Measurements from ENCODE around the gene FYCO1. TPM values are rescaled to one million over a fixed set of nuclear protein-coding genes. Genes with fewer than 3 reads are reported as not detected.

FYCO1 gene
- total RNA-seq, 1 experiment from 2014 or later: 19.7 TPM

DNA sequence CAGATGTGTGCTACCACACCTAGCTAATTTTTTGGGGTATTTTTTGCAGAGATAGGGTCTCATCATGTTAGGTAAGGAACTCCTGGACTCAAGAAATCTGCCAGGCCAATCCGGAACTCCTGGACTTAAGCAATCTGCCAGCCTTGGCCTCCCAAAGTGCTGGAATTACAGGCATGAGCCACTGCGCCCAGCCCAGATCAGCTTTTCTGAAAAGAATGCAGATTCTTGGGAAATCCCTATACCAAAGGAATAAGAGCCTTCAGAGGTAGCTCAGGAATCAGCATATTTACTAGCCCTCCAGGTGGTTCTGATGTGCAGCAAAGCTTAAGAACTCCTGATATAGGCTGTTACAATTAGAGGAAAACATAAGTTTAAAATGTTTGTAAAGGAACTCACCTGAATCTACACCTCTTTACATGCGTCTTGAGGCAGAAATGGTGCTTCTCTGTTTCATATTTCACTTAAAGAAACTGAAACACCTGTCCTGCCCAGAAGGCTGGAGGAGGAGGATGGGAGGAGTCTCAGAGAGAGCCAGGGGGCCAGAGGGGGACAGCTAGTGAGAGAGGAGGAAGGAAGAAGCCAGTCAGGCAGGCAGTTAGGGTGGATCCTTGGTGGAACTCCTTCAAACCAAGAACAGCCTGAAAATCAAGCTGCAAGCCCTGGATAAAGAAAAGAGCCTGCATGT lies 31.5 kb upstream of the FYCO1 start, which contains the start of gene XCR1:
Gene XCR1 (minus strand): TSS at position 463 of the 685 bp plus-strand sequence. CDS start 5,536 bp downstream, outside the sequence.
- TF ChIP-seq, protein P1, sequence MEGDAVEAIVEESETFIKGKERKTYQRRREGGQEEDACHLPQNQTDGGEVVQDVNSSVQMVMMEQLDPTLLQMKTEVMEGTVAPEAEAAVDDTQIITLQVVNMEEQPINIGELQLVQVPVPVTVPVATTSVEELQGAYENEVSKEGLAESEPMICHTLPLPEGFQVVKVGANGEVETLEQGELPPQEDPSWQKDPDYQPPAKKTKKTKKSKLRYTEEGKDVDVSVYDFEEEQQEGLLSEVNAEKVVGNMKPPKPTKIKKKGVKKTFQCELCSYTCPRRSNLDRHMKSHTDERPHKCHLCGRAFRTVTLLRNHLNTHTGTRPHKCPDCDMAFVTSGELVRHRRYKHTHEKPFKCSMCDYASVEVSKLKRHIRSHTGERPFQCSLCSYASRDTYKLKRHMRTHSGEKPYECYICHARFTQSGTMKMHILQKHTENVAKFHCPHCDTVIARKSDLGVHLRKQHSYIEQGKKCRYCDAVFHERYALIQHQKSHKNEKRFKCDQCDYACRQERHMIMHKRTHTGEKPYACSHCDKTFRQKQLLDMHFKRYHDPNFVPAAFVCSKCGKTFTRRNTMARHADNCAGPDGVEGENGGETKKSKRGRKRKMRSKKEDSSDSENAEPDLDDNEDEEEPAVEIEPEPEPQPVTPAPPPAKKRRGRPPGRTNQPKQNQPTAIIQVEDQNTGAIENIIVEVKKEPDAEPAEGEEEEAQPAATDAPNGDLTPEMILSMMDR (conservative IDR thresholded peaks at IDR 0.05): no peak
- no peak for TF ChIP-seq EZH2 (IDR thresholded peaks at IDR 0.05; ENCODE audit: low read depth)
- Histone ChIP-seq H3K4me2 (no peak within 1 kb of the TSS), H3K79me2 (ENCODE audit: low read depth) (no peaks in the 10 kb centered on the region), H3K4me3 (no peak within 1 kb of the TSS), H4K20me1 (ENCODE audit: insufficient read depth) (no peaks in the 10 kb centered on the region), H3K9me3 (ENCODE audit: insufficient read depth, low read depth) (0 out of 2 replicates have a peak, but pooled peaks cover 5% of the 10 kb centered on the region), H3K4me1 (replicated peaks; ENCODE audit: insufficient read depth) (no peaks in the 10 kb centered on the region), H3K27ac (no peak within 1 kb of the TSS), H3K27me3 (ENCODE audit: insufficient read depth, low read depth) (no peaks in the 10 kb centered on the region), H3K9me2 (ENCODE audit: insufficient read depth) (no peaks in the 10 kb centered on the region; the same call in 1 of the 2 replicates), H3F3A (ENCODE audit: insufficient read depth, low read depth) (no peaks in the 10 kb centered on the region), H3K36me3 (ENCODE audit: low read depth) (no peaks in the 10 kb centered on the region), H2AFZ (no peak within 1 kb of the TSS)
- ChIA-PET CTCF (interaction anchor here (0.6 kb wide), 1 partner anchor 537 kb away, joined by 4 read pairs; no protein-coding TSS in a partner anchor), POLR2A (ENCODE audit: unreplicated experiment) (no interaction called here)
- DNase-seq: no peak
- BruUV-seq (replicated peaks): no TSS peak
- intact Hi-C loops (cut with micrococcal nuclease; ENCODE audit: unreplicated experiment): no loop called here

GRCh38 chr3:46025139-46025538 lies 29.5 kb upstream of the FYCO1 start:
- H3F3A ChIP-seq (ENCODE audit: insufficient read depth, low read depth): no peaks in the 10 kb centered on the region
- CTCF ChIA-PET: no interaction called here

DNA sequence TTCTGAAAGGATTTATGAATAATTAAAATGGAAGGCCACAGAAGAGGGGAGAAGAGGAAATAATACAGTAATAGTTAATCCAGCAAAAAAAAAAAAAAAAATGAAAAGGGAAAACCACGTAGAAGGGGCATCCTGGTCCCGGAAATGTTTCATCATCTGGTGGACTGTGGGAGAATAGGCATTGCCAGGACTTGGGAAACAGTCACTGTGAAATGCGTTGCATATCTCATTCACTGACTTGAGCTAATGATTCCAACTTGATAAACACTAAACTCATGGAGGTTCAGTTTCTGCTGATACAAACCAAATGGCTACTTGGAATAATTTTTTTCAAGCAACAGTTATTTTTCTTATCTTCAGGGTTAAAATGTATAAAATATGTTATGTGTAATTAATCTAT lies 28.5 kb upstream of the FYCO1 start:
- CTCF ChIA-PET: no interaction called here
- TF ChIP-seq, protein P1 (conservative IDR thresholded peaks at IDR 0.05): no peak
- no peak for TF ChIP-seq EZH2 (IDR thresholded peaks at IDR 0.05; ENCODE audit: low read depth)
- Histone ChIP-seq H3K4me2 (no peak overlapping the region), H3K79me2 (ENCODE audit: low read depth) (no peaks in the 10 kb centered on the region), H3K4me1 (replicated peaks; ENCODE audit: insufficient read depth) (no peaks in the 10 kb centered on the region), H3K36me3 (ENCODE audit: low read depth) (no peaks in the 10 kb centered on the region), H3K9me2 (ENCODE audit: insufficient read depth) (no peaks in the 10 kb centered on the region; the same call in 1 of the 2 replicates), H3K4me3 (no peak overlapping the region), H3F3A (ENCODE audit: insufficient read depth, low read depth) (no peaks in the 10 kb centered on the region), H3K27me3 (ENCODE audit: insufficient read depth, low read depth) (no peaks in the 10 kb centered on the region), H3K27ac (no peak overlapping the region), H4K20me1 (ENCODE audit: insufficient read depth) (no peaks in the 10 kb centered on the region), H3K9me3 (ENCODE audit: insufficient read depth, low read depth) (0 out of 2 replicates have a peak, but pooled peaks cover 5% of the 10 kb centered on the region), H2AFZ (no peak overlapping the region)
- DNase-seq: no peak
- no TSS peak for BruUV-seq (replicated peaks)
- intact Hi-C loops (cut with micrococcal nuclease; ENCODE audit: unreplicated experiment): no loop called here
- POLR2A ChIA-PET (ENCODE audit: unreplicated experiment): no interaction called here

More at GRCh38 chr3:46025139-46025538, 29.5 kb upstream of the FYCO1 start:
- intact Hi-C loops (cut with micrococcal nuclease; ENCODE audit: unreplicated experiment): no loop called here
- TF ChIP-seq, protein P1 (conservative IDR thresholded peaks at IDR 0.05): no peak
- no peak for TF ChIP-seq EZH2 (IDR thresholded peaks at IDR 0.05; ENCODE audit: low read depth)
- Histone ChIP-seq H3K4me3 (no peak overlapping the region), H2AFZ (no peak overlapping the region), H3K27ac (no peak overlapping the region), H3K27me3 (ENCODE audit: insufficient read depth, low read depth) (no peaks in the 10 kb centered on the region), H3K4me1 (replicated peaks; ENCODE audit: insufficient read depth) (no peaks in the 10 kb centered on the region), H3K9me3 (ENCODE audit: insufficient read depth, low read depth) (0 out of 2 replicates have a peak, but pooled peaks cover 5% of the 10 kb centered on the region), H3K9me2 (ENCODE audit: insufficient read depth) (no peaks in the 10 kb centered on the region; the same call in 1 of the 2 replicates), H3K79me2 (ENCODE audit: low read depth) (no peaks in the 10 kb centered on the region), H3K36me3 (ENCODE audit: low read depth) (no peaks in the 10 kb centered on the region), H3K4me2 (no peak overlapping the region), H4K20me1 (ENCODE audit: insufficient read depth) (no peaks in the 10 kb centered on the region)
- POLR2A ChIA-PET (ENCODE audit: unreplicated experiment): no interaction called here
- DNase-seq: no peak
- no TSS peak for BruUV-seq (replicated peaks)
